WTC11 (cell line): ENCODE results near the gene KRT6B. TPM values are rescaled to one million over a fixed set of nuclear protein-coding genes. Genes with fewer than 3 reads are reported as not detected.

Experiments
- ATAC-seq: fragments of 200-7000 bp; cut with Tn5 transposase; 2 replicates; pipeline ENCODE4 v1.10.0; 2021; ENCODE audit warnings: mild to moderate bottlenecking, moderate library complexity
- CTCF ChIA-PET: fragments of 300-600 bp; sonication (Branson Sonifier 250); formaldehyde crosslinking; loops from one replicate; lab custom pipeline; 2021; ENCODE audit warnings: antibody characterized with exemption; lab: Charles Lee
- POLR2A ChIA-PET: fragments of 350-600 bp; sonication (Branson Sonifier 250); formaldehyde crosslinking; loops from one replicate; lab custom pipeline; 2021; ENCODE audit warnings: antibody characterized with exemption; lab: Charles Lee
- DNase-seq: peaks from one replicate; pipeline ENCODE4 v3.0.0; 2021; ENCODE audit warnings: low spot score
- H3K27ac Mint-ChIP-seq: 2 replicates; pipeline ENCODE4 v1.8.0; 2021; ENCODE audit warnings: mixed read lengths
- H3K27me3 Mint-ChIP-seq: 2 replicates; pipeline ENCODE4 v1.8.0; 2021; ENCODE audit warnings: low read depth, mild to moderate bottlenecking, moderate library complexity, mixed read lengths
- H3K36me3 Mint-ChIP-seq: 2 replicates; pipeline ENCODE4 v1.8.0; 2021; ENCODE audit warnings: mixed read lengths
- H3K4me1 Mint-ChIP-seq: 2 replicates; pipeline ENCODE4 v1.8.0; 2022; ENCODE audit warnings: mixed read lengths
- H3K4me3 Mint-ChIP-seq: 2 replicates; pipeline ENCODE4 v1.8.0; 2021; ENCODE audit warnings: mild to moderate bottlenecking, moderate library complexity, mixed read lengths
- H3K9me3 Mint-ChIP-seq: 2 replicates; pipeline ENCODE4 v1.8.0; 2021; ENCODE audit warnings: mixed read lengths
- ATF1 ChIP-seq: sonication (generic); formaldehyde crosslinking; IDR thresholded peaks from 2 replicates; pipeline ENCODE4 v1.8.1; 2023; ENCODE audit warnings: mild to moderate bottlenecking, moderate library complexity, missing genetic modification reagents
- EMX1 ChIP-seq: fragments of 250-450 bp; sonication (Bioruptor Pico); IDR thresholded peaks from 2 replicates; pipeline ENCODE4 v1.8.0; 2021; ENCODE audit warnings: mild to moderate bottlenecking
- ETV6 ChIP-seq: sonication (generic); formaldehyde crosslinking; IDR thresholded peaks from 2 replicates; pipeline ENCODE4 v1.8.1; 2022; ENCODE audit warnings: mild to moderate bottlenecking, missing genetic modification reagents
- FOXJ3 ChIP-seq: sonication (generic); formaldehyde crosslinking; IDR thresholded peaks from 2 replicates; pipeline ENCODE4 v1.9.0; 2021; ENCODE audit warnings: missing genetic modification reagents, mild to moderate bottlenecking, borderline replicate concordance
- FOXK1 ChIP-seq: sonication (generic); formaldehyde crosslinking; IDR thresholded peaks from 2 replicates; pipeline ENCODE4 v1.8.0; 2022; ENCODE audit warnings: mild to moderate bottlenecking, moderate library complexity, missing genetic modification reagents
- HMGA2 ChIP-seq: fragments of 250-450 bp; sonication (Bioruptor Pico); IDR thresholded peaks from 2 replicates; pipeline ENCODE4 v1.4.0; 2021; ENCODE audit warnings: mild to moderate bottlenecking, moderate library complexity
- JAZF1 ChIP-seq: fragments of 250-450 bp; sonication (Bioruptor Pico); IDR thresholded peaks from 2 replicates; pipeline ENCODE4 v1.9.0; 2021; ENCODE audit warnings: moderate library complexity, mild to moderate bottlenecking, inconsistent platforms
- NR2C2 ChIP-seq: sonication (generic); formaldehyde crosslinking; IDR thresholded peaks from 2 replicates; pipeline ENCODE4 v1.8.0; 2022; ENCODE audit warnings: mild to moderate bottlenecking, missing genetic modification reagents
- TEAD1 ChIP-seq: sonication (generic); formaldehyde crosslinking; IDR thresholded peaks from 2 replicates; pipeline ENCODE4 v1.8.0; 2022; ENCODE audit warnings: mild to moderate bottlenecking, missing genetic modification reagents
- ZNF121 ChIP-seq: sonication (generic); formaldehyde crosslinking; IDR thresholded peaks from 2 replicates; pipeline ENCODE4 v1.8.0; 2023; ENCODE audit warnings: missing genetic modification reagents
- ZNF232 ChIP-seq: sonication (generic); formaldehyde crosslinking; IDR thresholded peaks from 2 replicates; pipeline ENCODE4 v1.8.0; 2022; ENCODE audit warnings: mild to moderate bottlenecking, missing genetic modification reagents
- ZNF396 ChIP-seq: fragments of 250-450 bp; sonication (Bioruptor Pico); IDR thresholded peaks from 2 replicates; pipeline ENCODE4 v1.8.0; 2021; ENCODE audit warnings: mild to moderate bottlenecking, moderate library complexity, borderline replicate concordance
- ZNF423 ChIP-seq: fragments of 250-450 bp; sonication (Bioruptor Pico); IDR thresholded peaks from 2 replicates; pipeline ENCODE4 v2.1.2; 2022; ENCODE audit warnings: mild to moderate bottlenecking, moderate library complexity
- total RNA-seq: library from RNA; stranded (reverse); gene quantifications from 3 replicates; pipeline ENCODE4 v1.2.3, GENCODE V29; 2021
- TF ChIP-seq, protein P1 (sequence below): sonication (generic); formaldehyde crosslinking; IDR thresholded peaks from 2 replicates; pipeline ENCODE4 v1.8.1; 2023; ENCODE audit warnings: mild to moderate bottlenecking, missing genetic modification reagents
- TF ChIP-seq, protein P2 (sequence below): sonication (generic); formaldehyde crosslinking; IDR thresholded peaks from 2 replicates; pipeline ENCODE4 v1.8.1; 2022; ENCODE audit warnings: low read depth, missing genetic modification reagents, borderline replicate concordance
- TF ChIP-seq, protein P3 (sequence below): fragments of 250-450 bp; sonication (Bioruptor Pico); conservative IDR thresholded peaks from 2 replicates; pipeline ENCODE4 v1.9.0; 2021; ENCODE audit warnings: mild to moderate bottlenecking
- TF ChIP-seq, protein P4 (sequence below): sonication (generic); formaldehyde crosslinking; IDR thresholded peaks from 2 replicates; pipeline ENCODE4 v1.8.1; 2022; ENCODE audit warnings: mild to moderate bottlenecking, moderate library complexity, missing genetic modification reagents
- TF ChIP-seq, protein P5 (sequence below): sonication (generic); formaldehyde crosslinking; conservative IDR thresholded peaks from 2 replicates; pipeline ENCODE4 v1.8.1; 2022; ENCODE audit warnings: mild to moderate bottlenecking, missing genetic modification reagents
- TF ChIP-seq, protein P6 (sequence below): sonication (generic); formaldehyde crosslinking; IDR thresholded peaks from 2 replicates; pipeline ENCODE4 v1.8.0; 2022; ENCODE audit warnings: missing genetic modification reagents
- TF ChIP-seq, protein P7 (sequence below): fragments of 200-600 bp; IDR thresholded peaks from 2 replicates; pipeline ENCODE4 v1.8.0; 2022; ENCODE audit warnings: antibody characterized with exemption

Gene KRT6B
- total RNA-seq, 1 experiment from 2014 or later: not detected

DNA sequence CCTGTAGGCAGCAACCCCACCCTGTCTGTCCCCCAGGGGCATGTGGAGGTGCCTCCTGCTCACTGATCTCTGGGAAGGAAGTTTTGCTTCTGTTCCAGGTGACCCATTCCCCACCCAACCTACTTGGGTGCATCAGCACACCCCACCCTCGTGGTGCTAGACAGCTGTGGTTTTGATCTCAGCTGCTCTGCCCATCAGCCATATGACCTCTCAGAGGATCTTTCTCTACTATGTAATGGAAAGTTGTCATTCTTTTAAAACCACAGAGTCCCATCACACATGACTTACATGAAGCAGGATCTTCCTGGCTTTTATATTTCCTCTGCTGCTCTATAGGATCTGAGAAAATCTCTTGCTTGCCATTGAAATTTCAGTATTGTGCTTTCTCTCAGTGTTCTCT lies 32.3 kb downstream of the KRT6B start (continued):
- TF ChIP-seq, protein P1, sequence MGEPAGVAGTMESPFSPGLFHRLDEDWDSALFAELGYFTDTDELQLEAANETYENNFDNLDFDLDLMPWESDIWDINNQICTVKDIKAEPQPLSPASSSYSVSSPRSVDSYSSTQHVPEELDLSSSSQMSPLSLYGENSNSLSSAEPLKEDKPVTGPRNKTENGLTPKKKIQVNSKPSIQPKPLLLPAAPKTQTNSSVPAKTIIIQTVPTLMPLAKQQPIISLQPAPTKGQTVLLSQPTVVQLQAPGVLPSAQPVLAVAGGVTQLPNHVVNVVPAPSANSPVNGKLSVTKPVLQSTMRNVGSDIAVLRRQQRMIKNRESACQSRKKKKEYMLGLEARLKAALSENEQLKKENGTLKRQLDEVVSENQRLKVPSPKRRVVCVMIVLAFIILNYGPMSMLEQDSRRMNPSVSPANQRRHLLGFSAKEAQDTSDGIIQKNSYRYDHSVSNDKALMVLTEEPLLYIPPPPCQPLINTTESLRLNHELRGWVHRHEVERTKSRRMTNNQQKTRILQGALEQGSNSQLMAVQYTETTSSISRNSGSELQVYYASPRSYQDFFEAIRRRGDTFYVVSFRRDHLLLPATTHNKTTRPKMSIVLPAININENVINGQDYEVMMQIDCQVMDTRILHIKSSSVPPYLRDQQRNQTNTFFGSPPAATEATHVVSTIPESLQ (CRISPR knock-in tag): no peak
- TF ChIP-seq TEAD1: no peak
- TF ChIP-seq, protein P2, sequence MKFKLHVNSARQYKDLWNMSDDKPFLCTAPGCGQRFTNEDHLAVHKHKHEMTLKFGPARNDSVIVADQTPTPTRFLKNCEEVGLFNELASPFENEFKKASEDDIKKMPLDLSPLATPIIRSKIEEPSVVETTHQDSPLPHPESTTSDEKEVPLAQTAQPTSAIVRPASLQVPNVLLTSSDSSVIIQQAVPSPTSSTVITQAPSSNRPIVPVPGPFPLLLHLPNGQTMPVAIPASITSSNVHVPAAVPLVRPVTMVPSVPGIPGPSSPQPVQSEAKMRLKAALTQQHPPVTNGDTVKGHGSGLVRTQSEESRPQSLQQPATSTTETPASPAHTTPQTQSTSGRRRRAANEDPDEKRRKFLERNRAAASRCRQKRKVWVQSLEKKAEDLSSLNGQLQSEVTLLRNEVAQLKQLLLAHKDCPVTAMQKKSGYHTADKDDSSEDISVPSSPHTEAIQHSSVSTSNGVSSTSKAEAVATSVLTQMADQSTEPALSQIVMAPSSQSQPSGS: no peak
- TF ChIP-seq FOXJ3 (CRISPR knock-in tag): no peak
- no peak for TF ChIP-seq ZNF423 (CRISPR knock-in tag)
- TF ChIP-seq JAZF1: no peak

DNA sequence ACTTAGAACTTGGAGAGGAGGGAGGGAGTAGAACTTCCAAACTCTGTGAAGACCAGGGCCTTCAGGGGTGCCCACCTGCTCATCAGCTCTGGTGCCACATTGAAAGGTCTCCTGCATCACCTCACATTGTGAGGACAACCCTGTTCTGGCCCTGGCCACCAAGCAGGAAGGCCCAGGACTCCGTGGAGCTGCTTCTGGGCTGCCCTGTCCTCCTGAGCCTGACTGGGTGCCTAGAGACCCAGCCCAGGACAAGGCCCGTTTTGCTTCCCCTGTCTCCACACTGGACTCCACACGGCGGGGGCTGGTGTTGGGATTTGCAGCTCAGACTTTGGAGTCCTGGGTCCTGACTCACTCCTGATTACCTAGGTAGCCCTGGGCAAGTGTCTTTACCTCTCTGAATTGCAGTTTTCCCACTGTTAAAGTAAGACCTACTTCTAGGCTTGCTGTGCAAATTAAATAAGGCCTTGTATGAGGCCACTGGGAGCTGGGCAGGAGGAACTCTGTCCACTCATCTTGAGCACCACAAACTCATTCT lies 33.3 kb downstream of the KRT6B start:
- ATAC-seq (no peak), DNase-seq (no peak)
- Mint-ChIP-seq H3K36me3 (no peaks in the 10 kb centered on the region), H3K4me3 (no peak overlapping the region), H3K4me1 (peaks cover 13% of the 10 kb centered on the region), H3K27ac (no peak overlapping the region), H3K27me3 (no peaks in the 10 kb centered on the region; the same call in 1 of the 2 replicates), H3K9me3 (no peaks in the 10 kb centered on the region)
- POLR2A ChIA-PET: no interaction called here
- CTCF ChIA-PET: interaction anchor here (0.9 kb wide), 1 partner anchor 447 kb away, joined by 3 read pairs; no protein-coding TSS in a partner anchor
- no peak for TF ChIP-seq ZNF396
- TF ChIP-seq, protein P3, sequence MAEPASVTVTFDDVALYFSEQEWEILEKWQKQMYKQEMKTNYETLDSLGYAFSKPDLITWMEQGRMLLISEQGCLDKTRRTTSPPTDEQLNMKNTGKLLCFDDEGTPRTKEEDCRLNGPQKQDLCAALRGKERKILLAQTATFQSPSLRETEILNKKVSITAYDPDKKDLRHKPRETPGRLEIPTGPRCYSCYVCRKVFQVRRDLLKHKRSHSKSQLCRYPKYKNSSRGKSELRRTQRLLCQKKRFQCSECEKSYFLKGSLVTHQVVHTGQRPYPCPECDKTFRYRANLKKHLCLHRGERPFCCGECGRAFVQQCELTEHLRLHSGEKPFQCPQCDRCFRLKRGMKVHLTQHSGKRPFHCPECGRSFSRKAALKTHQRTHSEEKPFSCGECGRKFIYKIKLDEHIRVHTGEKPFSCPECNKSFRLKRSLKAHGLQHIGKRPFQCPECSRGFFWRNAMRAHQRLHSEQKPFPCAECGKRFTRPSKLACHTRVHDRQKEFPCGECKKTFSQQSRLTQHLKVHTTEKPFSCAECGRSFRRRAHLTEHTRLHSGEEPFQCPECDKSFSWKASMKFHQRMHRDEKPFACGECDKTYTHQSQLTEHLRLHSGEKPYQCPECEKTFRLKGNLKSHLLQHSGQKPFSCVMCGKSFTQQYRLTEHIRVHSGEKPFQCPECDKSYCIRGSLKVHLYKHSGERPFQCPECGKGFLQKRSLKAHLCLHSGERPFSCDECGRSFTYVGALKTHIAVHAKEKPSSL (CRISPR knock-in tag): no peak
- no peak for TF ChIP-seq FOXK1 (CRISPR knock-in tag)
- TF ChIP-seq, protein P1 (CRISPR knock-in tag): no peak
- TF ChIP-seq NR2C2: no peak
- TF ChIP-seq, protein P4, sequence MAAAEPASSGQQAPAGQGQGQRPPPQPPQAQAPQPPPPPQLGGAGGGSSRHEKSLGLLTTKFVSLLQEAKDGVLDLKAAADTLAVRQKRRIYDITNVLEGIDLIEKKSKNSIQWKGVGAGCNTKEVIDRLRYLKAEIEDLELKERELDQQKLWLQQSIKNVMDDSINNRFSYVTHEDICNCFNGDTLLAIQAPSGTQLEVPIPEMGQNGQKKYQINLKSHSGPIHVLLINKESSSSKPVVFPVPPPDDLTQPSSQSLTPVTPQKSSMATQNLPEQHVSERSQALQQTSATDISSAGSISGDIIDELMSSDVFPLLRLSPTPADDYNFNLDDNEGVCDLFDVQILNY (CRISPR knock-in tag): no peak
- TF ChIP-seq, protein P5, sequence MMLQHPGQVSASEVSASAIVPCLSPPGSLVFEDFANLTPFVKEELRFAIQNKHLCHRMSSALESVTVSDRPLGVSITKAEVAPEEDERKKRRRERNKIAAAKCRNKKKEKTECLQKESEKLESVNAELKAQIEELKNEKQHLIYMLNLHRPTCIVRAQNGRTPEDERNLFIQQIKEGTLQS (CRISPR knock-in tag): no peak
- no peak for TF ChIP-seq ETV6 (CRISPR knock-in tag)
- TF ChIP-seq EMX1 (CRISPR knock-in tag): no peak
- TF ChIP-seq, protein P6, sequence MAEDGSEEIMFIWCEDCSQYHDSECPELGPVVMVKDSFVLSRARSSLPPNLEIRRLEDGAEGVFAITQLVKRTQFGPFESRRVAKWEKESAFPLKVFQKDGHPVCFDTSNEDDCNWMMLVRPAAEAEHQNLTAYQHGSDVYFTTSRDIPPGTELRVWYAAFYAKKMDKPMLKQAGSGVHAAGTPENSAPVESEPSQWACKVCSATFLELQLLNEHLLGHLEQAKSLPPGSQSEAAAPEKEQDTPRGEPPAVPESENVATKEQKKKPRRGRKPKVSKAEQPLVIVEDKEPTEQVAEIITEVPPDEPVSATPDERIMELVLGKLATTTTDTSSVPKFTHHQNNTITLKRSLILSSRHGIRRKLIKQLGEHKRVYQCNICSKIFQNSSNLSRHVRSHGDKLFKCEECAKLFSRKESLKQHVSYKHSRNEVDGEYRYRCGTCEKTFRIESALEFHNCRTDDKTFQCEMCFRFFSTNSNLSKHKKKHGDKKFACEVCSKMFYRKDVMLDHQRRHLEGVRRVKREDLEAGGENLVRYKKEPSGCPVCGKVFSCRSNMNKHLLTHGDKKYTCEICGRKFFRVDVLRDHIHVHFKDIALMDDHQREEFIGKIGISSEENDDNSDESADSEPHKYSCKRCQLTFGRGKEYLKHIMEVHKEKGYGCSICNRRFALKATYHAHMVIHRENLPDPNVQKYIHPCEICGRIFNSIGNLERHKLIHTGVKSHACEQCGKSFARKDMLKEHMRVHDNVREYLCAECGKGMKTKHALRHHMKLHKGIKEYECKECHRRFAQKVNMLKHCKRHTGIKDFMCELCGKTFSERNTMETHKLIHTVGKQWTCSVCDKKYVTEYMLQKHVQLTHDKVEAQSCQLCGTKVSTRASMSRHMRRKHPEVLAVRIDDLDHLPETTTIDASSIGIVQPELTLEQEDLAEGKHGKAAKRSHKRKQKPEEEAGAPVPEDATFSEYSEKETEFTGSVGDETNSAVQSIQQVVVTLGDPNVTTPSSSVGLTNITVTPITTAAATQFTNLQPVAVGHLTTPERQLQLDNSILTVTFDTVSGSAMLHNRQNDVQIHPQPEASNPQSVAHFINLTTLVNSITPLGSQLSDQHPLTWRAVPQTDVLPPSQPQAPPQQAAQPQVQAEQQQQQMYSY (CRISPR knock-in tag): no peak
- TF ChIP-seq, protein P7, sequence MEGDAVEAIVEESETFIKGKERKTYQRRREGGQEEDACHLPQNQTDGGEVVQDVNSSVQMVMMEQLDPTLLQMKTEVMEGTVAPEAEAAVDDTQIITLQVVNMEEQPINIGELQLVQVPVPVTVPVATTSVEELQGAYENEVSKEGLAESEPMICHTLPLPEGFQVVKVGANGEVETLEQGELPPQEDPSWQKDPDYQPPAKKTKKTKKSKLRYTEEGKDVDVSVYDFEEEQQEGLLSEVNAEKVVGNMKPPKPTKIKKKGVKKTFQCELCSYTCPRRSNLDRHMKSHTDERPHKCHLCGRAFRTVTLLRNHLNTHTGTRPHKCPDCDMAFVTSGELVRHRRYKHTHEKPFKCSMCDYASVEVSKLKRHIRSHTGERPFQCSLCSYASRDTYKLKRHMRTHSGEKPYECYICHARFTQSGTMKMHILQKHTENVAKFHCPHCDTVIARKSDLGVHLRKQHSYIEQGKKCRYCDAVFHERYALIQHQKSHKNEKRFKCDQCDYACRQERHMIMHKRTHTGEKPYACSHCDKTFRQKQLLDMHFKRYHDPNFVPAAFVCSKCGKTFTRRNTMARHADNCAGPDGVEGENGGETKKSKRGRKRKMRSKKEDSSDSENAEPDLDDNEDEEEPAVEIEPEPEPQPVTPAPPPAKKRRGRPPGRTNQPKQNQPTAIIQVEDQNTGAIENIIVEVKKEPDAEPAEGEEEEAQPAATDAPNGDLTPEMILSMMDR: no peak
- no peak for TF ChIP-seq HMGA2 (CRISPR knock-in tag)
- no peak for TF ChIP-seq ATF1
- TF ChIP-seq ZNF121 (CRISPR knock-in tag): no peak
- TF ChIP-seq, protein P2: no peak
- no peak for TF ChIP-seq ZNF232 (CRISPR knock-in tag)
